Measurements from ENCODE around the gene TRABD2B.

- TF ChIP-seq CTCF (IDR thresholded peaks at IDR 0.05) (no peak), POLR2A (IDR thresholded peaks at IDR 0.05) (no peak)
Measured at GRCh38 chr1:47776667-47777131, 220.5 kb downstream of the TRABD2B start.
